Naive thymus-derived CD8-positive, alpha-beta T cell (primary cell): ENCODE results near the gene EDRF1. TPM values are rescaled to one million over a fixed set of nuclear protein-coding genes. Genes with fewer than 3 reads are reported as not detected.

Source experiments
- ATAC-seq, 2 donors: fragments of 150-1000 bp; cut with Tn5 transposase in 1 of 2; sonication (Bioruptor Pico), chemical (Tn5 transposase) in 1 of 2; 1 replicate in 1 of 2; 2 replicates in 1 of 2; pipeline ENCODE4 v1.10.0; 2021; ENCODE audit warnings: mild to moderate bottlenecking in 2 of 2, moderate library complexity in 2 of 2
- POLR2A ChIA-PET: fragments of 350-600 bp; sonication (Branson Sonifier 250); formaldehyde crosslinking; loops from one replicate; lab custom pipeline; 2021; ENCODE audit warnings: antibody characterized with exemption; lab: Charles Lee
- DNase-seq, 10 donors: peaks; one replicate each; pipeline versions ENCODE4 v3.0.0 to v3.0.0-alpha.2; 2020 to 2022
- H3K27ac Mint-ChIP-seq, 10 donors: one replicate each; pipeline ENCODE4 v1.8.0; 2020 to 2022; ENCODE audit warnings: mild to moderate bottlenecking in 10 of 10, mixed read lengths in 10 of 10, moderate library complexity in 4 of 10, inconsistent platforms in 1 of 10
- H3K27me3 Mint-ChIP-seq, 5 donors: one replicate each; pipeline ENCODE4 v1.8.0; 2021 to 2022; ENCODE audit warnings: mixed read lengths in 5 of 5
- H3K36me3 Mint-ChIP-seq, 3 donors: one replicate each; pipeline ENCODE4 v1.8.0; 2020 to 2022; ENCODE audit warnings: mixed read lengths in 3 of 3, mild to moderate bottlenecking in 2 of 3, inconsistent platforms in 1 of 3
- H3K4me1 Mint-ChIP-seq, 4 donors: one replicate each; pipeline ENCODE4 v1.8.0; 2021 to 2022; ENCODE audit warnings: mixed read lengths in 4 of 4
- H3K4me3 Mint-ChIP-seq, 10 donors: one replicate each; pipeline ENCODE4 v1.8.0; 2020 to 2022; ENCODE audit warnings: mild to moderate bottlenecking in 10 of 10, mixed read lengths in 10 of 10, moderate library complexity in 6 of 10, inconsistent platforms in 1 of 10
- H3K9me3 Mint-ChIP-seq, 9 donors: one replicate each; pipeline ENCODE4 v1.8.0; 2020 to 2022; ENCODE audit warnings: mixed read lengths in 9 of 9, mild to moderate bottlenecking in 3 of 9, inconsistent platforms in 1 of 9, moderate library complexity in 1 of 9
- polyA plus RNA-seq, 3 donors: library from polyadenylated mRNA; unstranded; fragments of 300-500 nt; fragmentation: Illumina TruSeq; gene quantifications; one replicate each; pipeline ENCODE4 v1.2.3, GENCODE V29; 2021
- total RNA-seq, 8 experiments: library from RNA in 2 of 8; stranded (reverse) in 2 of 8; gene quantifications; one replicate each; pipeline ENCODE4 v1.2.3 and lab custom pipeline; 2021 to 2026

Gene EDRF1
- total RNA-seq (10 to 100 TPM; 58.1 to 61.4 TPM), polyA plus RNA-seq (10 to 100 TPM; 10.3 to 12.8 (median 11.6) TPM), total RNA-seq (lab: John Stamatoyannopoulos, UW) (60.2 to 104 (median 70.9) reads per million in 6 experiments)

GRCh38 chr10:125719173-125720001 is at the start of gene EDRF1:
Gene EDRF1, plus strand, starts transcription at chr10:125719709. Its CDS starts 99 bp downstream, at chr10:125719808.
- Mint-ChIP-seq H3K36me3 (peaks cover 0 to 31% (median 14%) of the 10 kb centered on the region in 3 donors), H3K27ac (peak within 1 kb of the TSS; percentile 97 to 100 (median 99)), H3K4me3 (peak within 1 kb of the TSS; percentile 96 to 100 (median 98)), H3K27me3 (no peaks in the 10 kb centered on the region), H3K4me1 (peaks cover 11 to 40% (median 30%) of the 10 kb centered on the region in 4 donors), H3K9me3 (peaks cover 0 to 10% (median 0%) of the 10 kb centered on the region in 9 donors)
- POLR2A ChIA-PET = interaction anchor here (0.6 to 1.8 kb wide), 4 partner anchors 104 to 912 kb away, joined by 3 to 39 read pairs (median 3); partner anchors contain the start of genes BCCIP and UROS
- ATAC-seq = peak; percentile 91 to 92
- DNase-seq = peak; percentile 95 to 100 (median 99)

GRCh38 chr10:125672884-125673283 is 46.6 kb upstream of the EDRF1 start:
- DNase-seq = no peak
- no peak overlapping the region for H3K27ac Mint-ChIP-seq
- peaks cover 11 to 62% (median 49%) of the 10 kb centered on the region in 9 donors for H3K9me3 Mint-ChIP-seq
- POLR2A ChIA-PET = no interaction called here
- H3K4me3 Mint-ChIP-seq = no peak overlapping the region
- no peak for ATAC-seq
- peaks cover 0 to 38% (median 6%) of the 10 kb centered on the region in 3 donors for H3K36me3 Mint-ChIP-seq
- H3K27me3 Mint-ChIP-seq = peaks cover 14 to 66% (median 18%) of the 10 kb centered on the region in 5 donors
- H3K4me1 Mint-ChIP-seq = no peaks in the 10 kb centered on the region

- H3K36me3 Mint-ChIP-seq = peaks cover 0 to 24% (median 6%) of the 10 kb centered on the region in 3 donors
- H3K4me1 Mint-ChIP-seq = no peaks in the 10 kb centered on the region
- H3K9me3 Mint-ChIP-seq = peaks cover 14 to 46% (median 31%) of the 10 kb centered on the region in 9 donors
- H3K4me3 Mint-ChIP-seq = no peak overlapping the region
- no peak overlapping the region for H3K27ac Mint-ChIP-seq
- peaks cover 24 to 56% (median 25%) of the 10 kb centered on the region in 5 donors for H3K27me3 Mint-ChIP-seq
- POLR2A ChIA-PET = no interaction called here
- no peak for DNase-seq
- no peak for ATAC-seq
Observed at GRCh38 chr10:125679436-125679835, 40.1 kb upstream of the EDRF1 start.

GRCh38 chr10:125683063-125683462 is 36.4 kb upstream of the EDRF1 start, which contains the start of gene TEX36:
Gene TEX36, minus strand, starts transcription at chr10:125683163. Its CDS starts 174 bp downstream, at chr10:125682989.
- ATAC-seq (no peak), DNase-seq (no peak)
- no peaks in the 10 kb centered on the region for H3K4me1 Mint-ChIP-seq
- peaks cover 0 to 8% (median 0%) of the 10 kb centered on the region in 3 donors for H3K36me3 Mint-ChIP-seq
- POLR2A ChIA-PET = no interaction called here
- no peak within 1 kb of the TSS for H3K27ac Mint-ChIP-seq
- H3K9me3 Mint-ChIP-seq = peaks cover 0 to 16% (median 9%) of the 10 kb centered on the region in 9 donors
- H3K27me3 Mint-ChIP-seq = peaks cover 14 to 38% (median 26%) of the 10 kb centered on the region in 5 donors
- H3K4me3 Mint-ChIP-seq = no peak within 1 kb of the TSS

- Mint-ChIP-seq H3K27ac (no peak overlapping the region), H3K4me1 (no peaks in the 10 kb centered on the region), H3K4me3 (no peak overlapping the region), H3K27me3 (peaks cover 15 to 44% (median 29%) of the 10 kb centered on the region in 5 donors), H3K36me3 (peaks cover 0 to 5% (median 0%) of the 10 kb centered on the region in 3 donors), H3K9me3 (peaks cover 0 to 11% (median 4%) of the 10 kb centered on the region in 9 donors)
- POLR2A ChIA-PET = no interaction called here
- ATAC-seq (no peak), DNase-seq (no peak)
Observed at GRCh38 chr10:125683821-125684220, 35.7 kb upstream of the EDRF1 start.

GRCh38 chr10:125684581-125684980 is 34.9 kb upstream of the EDRF1 start:
- POLR2A ChIA-PET = no interaction called here
- no peak overlapping the region for H3K4me3 Mint-ChIP-seq
- peaks cover 0 to 4% (median 0%) of the 10 kb centered on the region in 3 donors for H3K36me3 Mint-ChIP-seq
- H3K4me1 Mint-ChIP-seq = no peaks in the 10 kb centered on the region
- H3K27me3 Mint-ChIP-seq = peaks cover 14 to 46% (median 29%) of the 10 kb centered on the region in 5 donors
- peaks cover 0 to 6% (median 3%) of the 10 kb centered on the region in 9 donors for H3K9me3 Mint-ChIP-seq
- no peak for ATAC-seq
- no peak overlapping the region for H3K27ac Mint-ChIP-seq
- no peak for DNase-seq

GRCh38 chr10:125687507-125688185 is 31.9 kb upstream of the EDRF1 start:
- Mint-ChIP-seq H3K9me3 (no peaks in the 10 kb centered on the region), H3K4me3 (no peak overlapping the region), H3K4me1 (peaks cover 2 to 7% (median 5%) of the 10 kb centered on the region in 4 donors), H3K36me3 (no peaks in the 10 kb centered on the region), H3K27me3 (peaks cover 2 to 27% (median 22%) of the 10 kb centered on the region in 5 donors), H3K27ac (no peak overlapping the region)
- no peak for DNase-seq
- POLR2A ChIA-PET = no interaction called here
- no peak for ATAC-seq

- no peak for ATAC-seq
- Mint-ChIP-seq H3K4me3 (no peak overlapping the region), H3K27ac (no peak overlapping the region), H3K4me1 (peaks cover 2 to 7% (median 5%) of the 10 kb centered on the region in 4 donors), H3K27me3 (peaks cover 1 to 11% (median 8%) of the 10 kb centered on the region in 5 donors), H3K36me3 (no peaks in the 10 kb centered on the region), H3K9me3 (no peaks in the 10 kb centered on the region)
- POLR2A ChIA-PET = no interaction called here
- no peak for DNase-seq
Observed at GRCh38 chr10:125689955-125690569, 29.4 kb upstream of the EDRF1 start.

GRCh38 chr10:125691160-125691981 is 28.1 kb upstream of the EDRF1 start:
- Mint-ChIP-seq H3K4me3 (no peak overlapping the region), H3K4me1 (peaks cover 2 to 7% (median 5%) of the 10 kb centered on the region in 4 donors), H3K9me3 (no peaks in the 10 kb centered on the region), H3K36me3 (no peaks in the 10 kb centered on the region), H3K27me3 (peaks cover 1 to 10% (median 8%) of the 10 kb centered on the region in 5 donors), H3K27ac (no peak overlapping the region)
- ATAC-seq (no peak), DNase-seq (no peak)
- POLR2A ChIA-PET = no interaction called here

- ATAC-seq (no peak), DNase-seq (no peak)
- H3K27ac Mint-ChIP-seq = no peak overlapping the region
- peaks cover 2 to 7% (median 5%) of the 10 kb centered on the region in 4 donors for H3K4me1 Mint-ChIP-seq
- H3K27me3 Mint-ChIP-seq = peaks cover 1 to 8% (median 7%) of the 10 kb centered on the region in 5 donors
- no peak overlapping the region for H3K4me3 Mint-ChIP-seq
- no peaks in the 10 kb centered on the region for H3K36me3 Mint-ChIP-seq
- POLR2A ChIA-PET = no interaction called here
- no peaks in the 10 kb centered on the region for H3K9me3 Mint-ChIP-seq
Observed at GRCh38 chr10:125692196-125692595, 27.3 kb upstream of the EDRF1 start.

GRCh38 chr10:125692601-125693523 is 26.6 kb upstream of the EDRF1 start:
- no peak overlapping the region for H3K4me3 Mint-ChIP-seq
- no peak for DNase-seq
- peaks cover 1 to 8% (median 5%) of the 10 kb centered on the region in 5 donors for H3K27me3 Mint-ChIP-seq
- peaks cover 2 to 7% (median 5%) of the 10 kb centered on the region in 4 donors for H3K4me1 Mint-ChIP-seq
- POLR2A ChIA-PET = no interaction called here
- no peaks in the 10 kb centered on the region for H3K36me3 Mint-ChIP-seq
- H3K27ac Mint-ChIP-seq = no peak overlapping the region
- H3K9me3 Mint-ChIP-seq = no peaks in the 10 kb centered on the region
- ATAC-seq = no peak
